Uterus (tissue), 4 donors: ENCODE data around the gene KRT72. TPM values are rescaled to one million over a fixed set of nuclear protein-coding genes. Genes with fewer than 3 reads are reported as not detected.
A peak's percentile ranks its signal among the peaks of the same experiment; 100 is the strongest.

Experiments used
- DNase-seq, 2 donors: peaks; one replicate each; pipeline ENCODE4 v3.0.0-alpha.2; 2019 to 2020
- H3K27ac ChIP-seq, 2 donors: fragments of 200-600 bp; sonication (generic); 1 replicate in 1 of 2; 2 replicates in 1 of 2; pipeline ENCODE4 v1.5.1; 2016 to 2018
- H3K27me3 ChIP-seq, 2 donors: fragments of 200-600 bp; sonication (generic); one replicate each; pipeline ENCODE4 v1.5.1; 2018 to 2019; ENCODE audit warnings: control low read depth in 1 of 2
- H3K36me3 ChIP-seq, 2 donors: fragments of 200-600 bp; sonication (generic); one replicate each; pipeline ENCODE4 v1.5.1; 2019; ENCODE audit warnings: control low read depth in 1 of 2
- H3K4me1 ChIP-seq, 2 donors: fragments of 200-600 bp; sonication (generic); one replicate each; pipeline ENCODE4 v1.5.1; 2018 to 2019; ENCODE audit warnings: control low read depth in 1 of 2
- H3K4me3 ChIP-seq, 2 donors: fragments of 200-600 bp; sonication (generic); 1 replicate in 1 of 2; 2 replicates in 1 of 2; pipeline ENCODE4 v1.5.1; 2018 to 2019; ENCODE audit warnings: mild to moderate bottlenecking in 1 of 2
- H3K9me3 ChIP-seq, 2 donors: fragments of 200-600 bp; sonication (generic); one replicate each; pipeline ENCODE4 v1.5.1; 2019; ENCODE audit warnings: control low read depth in 1 of 2
- POLR2A ChIP-seq, 2 donors: fragments of 450-650 bp; IDR thresholded peaks; one replicate each; pipeline ENCODE4 v1.6.1; 2016; ENCODE audit warnings: antibody characterized with exemption in 2 of 2, mild to moderate bottlenecking in 1 of 2, moderate library complexity in 1 of 2
- intact Hi-C: fragments of 100-400 bp; cut with DNase I; formaldehyde crosslinking; loops from one replicate; pipeline ENCODE4 v1.15.1; 2023; ENCODE audit warnings: low total_unique reads
- total RNA-seq, 4 donors: library from RNA; depleted of rRNA in 3 of 4; stranded (reverse); fragments of >200 nt in 3 of 4; gene quantifications; one replicate each; pipeline versions ENCODE4 v1.1.0 to v1.2.4, GENCODE V29; 2014 to 2023
- TF ChIP-seq, protein P1 (sequence below), 4 experiments: fragments of 200-600 bp in 2 of 4; fragments of 450-650 bp in 2 of 4; sonication (generic) in 2 of 4; IDR thresholded peaks; one replicate each; pipeline ENCODE4 v1.5.1; 2016 to 2019; ENCODE audit warnings: antibody characterized with exemption in 4 of 4, mild to moderate bottlenecking in 2 of 4, moderate library complexity in 1 of 4
- donor health status: DM: yes; HTN: yes; CAD: no.

The KRT72 gene
- total RNA-seq, result under 1 TPM in 1 of 4 donors, not detected in 3; 0.51 TPM

GRCh38 chr12:52600941-52601481 lies at the start of gene KRT72:
KRT72 (minus strand) TSS chr12:52601463; CDS start chr12:52601452, 11 bp downstream.
- H3K4me1 ChIP-seq, result no peaks in the 10 kb centered on the region
- no peak within 1 kb of the TSS for H3K27ac ChIP-seq
- intact Hi-C loops, result no loop called here
- no peak for TF ChIP-seq POLR2A (IDR thresholded peaks at IDR 0.05)
- TF ChIP-seq, protein P1, sequence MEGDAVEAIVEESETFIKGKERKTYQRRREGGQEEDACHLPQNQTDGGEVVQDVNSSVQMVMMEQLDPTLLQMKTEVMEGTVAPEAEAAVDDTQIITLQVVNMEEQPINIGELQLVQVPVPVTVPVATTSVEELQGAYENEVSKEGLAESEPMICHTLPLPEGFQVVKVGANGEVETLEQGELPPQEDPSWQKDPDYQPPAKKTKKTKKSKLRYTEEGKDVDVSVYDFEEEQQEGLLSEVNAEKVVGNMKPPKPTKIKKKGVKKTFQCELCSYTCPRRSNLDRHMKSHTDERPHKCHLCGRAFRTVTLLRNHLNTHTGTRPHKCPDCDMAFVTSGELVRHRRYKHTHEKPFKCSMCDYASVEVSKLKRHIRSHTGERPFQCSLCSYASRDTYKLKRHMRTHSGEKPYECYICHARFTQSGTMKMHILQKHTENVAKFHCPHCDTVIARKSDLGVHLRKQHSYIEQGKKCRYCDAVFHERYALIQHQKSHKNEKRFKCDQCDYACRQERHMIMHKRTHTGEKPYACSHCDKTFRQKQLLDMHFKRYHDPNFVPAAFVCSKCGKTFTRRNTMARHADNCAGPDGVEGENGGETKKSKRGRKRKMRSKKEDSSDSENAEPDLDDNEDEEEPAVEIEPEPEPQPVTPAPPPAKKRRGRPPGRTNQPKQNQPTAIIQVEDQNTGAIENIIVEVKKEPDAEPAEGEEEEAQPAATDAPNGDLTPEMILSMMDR (IDR thresholded peaks at IDR 0.05), result no peak
- no peak within 1 kb of the TSS for H3K4me3 ChIP-seq
- no peaks in the 10 kb centered on the region for H3K9me3 ChIP-seq
- no peak for DNase-seq
- peaks cover 0 to 9% of the 10 kb centered on the region in 2 donors for H3K27me3 ChIP-seq
- H3K36me3 ChIP-seq, result no peaks in the 10 kb centered on the region

DNA sequence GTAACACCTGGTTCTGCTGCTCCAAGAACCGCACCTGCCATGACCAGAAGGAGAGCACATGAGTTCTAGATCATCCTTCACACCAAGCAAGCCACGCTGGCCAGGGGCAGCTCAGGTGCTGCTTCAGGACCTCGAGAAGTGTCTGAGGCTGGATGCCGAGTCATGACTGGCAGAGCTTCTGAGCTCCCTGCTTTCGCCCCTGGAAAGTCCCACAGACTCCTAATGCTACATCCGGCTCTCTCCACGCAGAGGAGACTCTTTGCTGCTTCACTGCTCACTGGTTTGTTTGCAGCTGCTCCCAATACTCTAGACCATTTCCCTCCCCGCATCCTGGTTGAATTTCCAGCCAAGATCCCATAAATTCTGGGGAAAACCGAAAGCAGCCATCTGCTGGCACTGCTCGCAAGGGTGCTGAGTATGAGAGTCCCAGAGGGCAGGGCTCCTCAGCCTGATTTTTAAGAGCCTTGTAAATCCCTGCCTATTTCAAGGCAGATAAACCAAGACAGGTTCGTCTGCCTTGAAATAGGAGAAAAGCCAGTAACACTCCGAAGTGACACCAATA lies 49.3 kb upstream of the KRT72 start:
- TF ChIP-seq, protein P1 (IDR thresholded peaks at IDR 0.05), result no peak
- no peak for TF ChIP-seq POLR2A (IDR thresholded peaks at IDR 0.05)
- DNase-seq, result peak; percentile 27 to 45
- Histone ChIP-seq H3K36me3 (no peaks in the 10 kb centered on the region), H3K4me1 (no peaks in the 10 kb centered on the region), H3K27me3 (no peaks in the 10 kb centered on the region), H3K4me3 (peak overlapping the region in 1 of 2 donors; percentile 4), H3K27ac (peak overlapping the region; percentile 20 to 46), H3K9me3 (no peaks in the 10 kb centered on the region)
- intact Hi-C loops, result no loop called here

GRCh38 chr12:52649066-52649465 lies 47.8 kb upstream of the KRT72 start:
- DNase-seq, result no peak
- H3K27ac ChIP-seq, result no peak overlapping the region
- H3K4me1 ChIP-seq, result no peaks in the 10 kb centered on the region
- H3K4me3 ChIP-seq, result no peak overlapping the region
- TF ChIP-seq, protein P1 (IDR thresholded peaks at IDR 0.05), result no peak
- TF ChIP-seq POLR2A (IDR thresholded peaks at IDR 0.05), result no peak
- no peaks in the 10 kb centered on the region for H3K27me3 ChIP-seq
- intact Hi-C loops, result no loop called here
- no peaks in the 10 kb centered on the region for H3K9me3 ChIP-seq
- no peaks in the 10 kb centered on the region for H3K36me3 ChIP-seq

DNA sequence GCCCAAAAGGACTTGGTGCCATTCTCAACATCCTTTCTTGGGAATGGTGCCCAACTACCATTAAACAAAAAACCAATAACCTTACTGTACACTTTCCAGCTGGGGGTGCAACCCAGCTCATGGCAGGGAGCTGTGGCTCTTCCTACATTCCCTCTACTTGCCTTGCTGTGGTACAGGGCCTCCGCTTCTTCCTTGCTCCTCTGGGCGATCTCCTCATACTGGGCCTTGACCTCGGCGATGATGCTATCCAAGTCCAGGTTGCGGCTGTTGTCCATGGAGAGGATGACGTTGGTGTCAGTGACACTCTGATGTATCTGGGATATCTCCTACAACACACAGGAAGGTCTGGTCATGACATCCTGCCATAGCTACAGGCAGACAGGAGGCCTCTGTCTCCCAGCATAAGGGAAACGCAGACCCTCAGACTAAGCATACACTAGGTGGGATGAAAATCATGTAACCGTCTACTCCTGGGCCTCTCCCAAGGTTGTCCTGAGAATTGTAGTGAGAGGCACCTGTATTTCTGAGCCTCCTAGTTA lies 46.8 kb upstream of the KRT72 start:
- no peaks in the 10 kb centered on the region for H3K36me3 ChIP-seq
- intact Hi-C loops, result no loop called here
- no peaks in the 10 kb centered on the region for H3K9me3 ChIP-seq
- no peaks in the 10 kb centered on the region for H3K4me1 ChIP-seq
- H3K27ac ChIP-seq, result no peak overlapping the region
- no peaks in the 10 kb centered on the region for H3K27me3 ChIP-seq
- no peak overlapping the region for H3K4me3 ChIP-seq
- no peak for TF ChIP-seq POLR2A (IDR thresholded peaks at IDR 0.05)
- TF ChIP-seq, protein P1 (IDR thresholded peaks at IDR 0.05), result no peak
- no peak for DNase-seq

DNA sequence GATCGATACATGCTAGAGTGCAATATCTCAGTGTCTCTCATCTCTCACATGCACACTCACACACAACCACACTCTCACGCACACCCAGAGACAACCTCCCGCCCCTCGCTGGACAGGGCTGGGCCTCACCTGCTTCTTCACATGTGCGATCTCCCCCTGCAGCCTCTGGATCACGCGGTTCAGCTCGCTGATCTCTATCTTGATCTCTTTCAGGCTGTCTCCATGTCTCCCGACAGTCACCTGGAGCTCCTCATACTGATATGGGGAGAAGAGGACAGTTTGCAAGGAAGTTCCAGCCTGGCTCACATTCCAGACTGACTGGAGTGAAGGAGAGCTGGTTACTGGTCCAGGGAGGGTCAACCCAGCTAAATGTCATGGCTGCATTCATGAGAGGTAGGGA lies 46.3 kb upstream of the KRT72 start:
- Histone ChIP-seq H3K4me1 (no peaks in the 10 kb centered on the region), H3K36me3 (no peaks in the 10 kb centered on the region), H3K27ac (no peak overlapping the region), H3K9me3 (no peaks in the 10 kb centered on the region), H3K27me3 (no peaks in the 10 kb centered on the region), H3K4me3 (no peak overlapping the region)
- no peak for TF ChIP-seq POLR2A (IDR thresholded peaks at IDR 0.05)
- TF ChIP-seq, protein P1 (IDR thresholded peaks at IDR 0.05), result no peak
- no peak for DNase-seq
- intact Hi-C loops, result no loop called here
